IgD-negative memory B cell (primary cell): ENCODE data around the gene CDK12. TPM values are rescaled to one million over a fixed set of nuclear protein-coding genes. Genes with fewer than 3 reads are reported as not detected.

Experiments
- H3K27ac Mint-ChIP-seq, 3 donors: one replicate each; pipeline ENCODE4 v1.8.0; 2020 to 2022; ENCODE audit warnings: mild to moderate bottlenecking in 3 of 3, mixed read lengths in 3 of 3, moderate library complexity in 1 of 3
- H3K27me3 Mint-ChIP-seq: one replicate; pipeline ENCODE4 v1.8.0; 2021; ENCODE audit warnings: mixed read lengths
- H3K36me3 Mint-ChIP-seq: one replicate; pipeline ENCODE4 v1.8.0; 2020; ENCODE audit warnings: mild to moderate bottlenecking, mixed read lengths
- H3K4me1 Mint-ChIP-seq, 3 donors: one replicate each; pipeline ENCODE4 v1.8.0; 2020 to 2022; ENCODE audit warnings: mixed read lengths in 3 of 3, mild to moderate bottlenecking in 1 of 3
- H3K4me3 Mint-ChIP-seq, 4 donors: one replicate each; pipeline ENCODE4 v1.8.0; 2020 to 2022; ENCODE audit warnings: mild to moderate bottlenecking in 4 of 4, mixed read lengths in 4 of 4, moderate library complexity in 3 of 4
- H3K9me3 Mint-ChIP-seq, 3 donors: one replicate each; pipeline ENCODE4 v1.8.0; 2020 to 2021; ENCODE audit warnings: mixed read lengths in 3 of 3, mild to moderate bottlenecking in 1 of 3
- polyA plus RNA-seq: library from polyadenylated mRNA; unstranded; fragments of 300-500 nt; fragmentation: Illumina TruSeq; gene quantifications from one replicate; pipeline ENCODE4 v1.2.3, GENCODE V29; 2021

Gene CDK12
- polyA plus RNA-seq, 1 donor from 2014 or later: 6.1 TPM

DNA sequence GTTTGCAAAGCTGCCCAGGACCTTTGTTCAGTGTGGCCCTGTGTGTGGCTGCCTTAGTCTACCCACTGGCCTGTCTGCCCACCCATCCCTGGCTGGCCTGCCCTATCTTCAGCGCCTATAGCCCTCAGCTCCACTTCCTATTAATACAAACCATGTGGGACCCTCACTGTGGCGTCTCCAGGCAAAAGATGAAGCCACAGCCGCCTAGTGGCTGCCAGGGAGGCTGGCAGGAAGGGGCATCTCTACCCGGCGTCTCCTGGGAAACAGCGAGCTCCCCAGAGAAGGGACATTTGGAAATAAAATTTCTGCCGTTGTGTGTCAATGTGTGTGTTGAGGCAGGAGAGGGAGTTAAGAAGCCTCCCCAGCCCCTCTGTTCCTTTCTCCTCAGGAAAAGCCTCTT is 114.9 kb downstream of the CDK12 start:
- no peak overlapping the region for H3K27ac Mint-ChIP-seq

DNA sequence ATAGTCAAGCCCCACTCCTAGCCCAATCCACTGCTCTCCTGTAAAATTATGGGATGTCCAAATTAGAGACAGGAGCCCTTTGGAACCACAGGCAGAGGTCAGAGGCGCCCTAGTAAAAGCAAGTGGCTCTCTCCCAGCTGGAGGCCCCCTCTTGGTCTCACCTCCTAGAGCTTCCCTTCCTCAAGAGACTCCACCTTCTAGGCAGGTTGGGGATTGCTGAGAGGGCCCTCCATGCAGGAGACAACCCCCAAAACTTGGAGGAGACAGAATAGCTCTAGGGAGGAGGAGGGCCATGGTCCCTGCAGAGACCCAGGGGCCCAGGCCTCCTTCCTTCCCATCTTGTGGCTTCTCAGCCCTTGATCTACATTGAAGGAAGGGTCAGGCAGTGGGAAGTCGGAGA is 117.0 kb downstream of the CDK12 start:
- no peak overlapping the region for H3K4me3 Mint-ChIP-seq
- peaks cover 0 to 9% (median 3%) of the 10 kb centered on the region in 3 donors for H3K4me1 Mint-ChIP-seq
- H3K36me3 Mint-ChIP-seq: peaks cover 5% of the 10 kb centered on the region
- H3K27ac Mint-ChIP-seq: no peak overlapping the region
- H3K9me3 Mint-ChIP-seq: no peaks in the 10 kb centered on the region
- peaks cover 8% of the 10 kb centered on the region for H3K27me3 Mint-ChIP-seq

More for the DNA sequence above, 114.9 kb downstream of the CDK12 start:
- Mint-ChIP-seq H3K4me1 (peaks cover 0 to 8% (median 3%) of the 10 kb centered on the region in 3 donors), H3K27me3 (peaks cover 11% of the 10 kb centered on the region), H3K4me3 (no peak overlapping the region), H3K36me3 (peaks cover 6% of the 10 kb centered on the region), H3K9me3 (peaks cover under 1 to 5% (median 3%) of the 10 kb centered on the region in 3 donors)

- Mint-ChIP-seq H3K36me3 (peaks cover 6% of the 10 kb centered on the region), H3K27ac (no peak overlapping the region), H3K27me3 (peaks cover 4% of the 10 kb centered on the region), H3K4me1 (peaks cover 0 to 6% (median 0%) of the 10 kb centered on the region in 3 donors), H3K9me3 (peaks cover 0 to under 1% (median 0%) of the 10 kb centered on the region in 3 donors), H3K4me3 (no peak overlapping the region)
Observed at GRCh38 chr17:39579318-39580081, 118.2 kb downstream of the CDK12 start.

GRCh38 chr17:39580082-39580468 is 118.8 kb downstream of the CDK12 start:
- Mint-ChIP-seq H3K9me3 (peaks cover 0 to 1% (median 0%) of the 10 kb centered on the region in 3 donors), H3K4me1 (peaks cover 0 to 3% (median 0%) of the 10 kb centered on the region in 3 donors), H3K4me3 (no peak overlapping the region), H3K36me3 (peaks cover 9% of the 10 kb centered on the region), H3K27me3 (no peaks in the 10 kb centered on the region), H3K27ac (no peak overlapping the region)

GRCh38 chr17:39581071-39581758 is 119.9 kb downstream of the CDK12 start:
- Mint-ChIP-seq H3K4me3 (no peak overlapping the region), H3K27ac (no peak overlapping the region), H3K9me3 (peaks cover 0 to 1% (median 0%) of the 10 kb centered on the region in 3 donors), H3K4me1 (peaks cover 0 to 1% (median 0%) of the 10 kb centered on the region in 3 donors), H3K36me3 (peaks cover 9% of the 10 kb centered on the region), H3K27me3 (no peaks in the 10 kb centered on the region)

GRCh38 chr17:39581759-39582085 is 120.4 kb downstream of the CDK12 start:
- Mint-ChIP-seq H3K27ac (no peak overlapping the region), H3K27me3 (no peaks in the 10 kb centered on the region), H3K9me3 (peaks cover 0 to 1% (median 0%) of the 10 kb centered on the region in 3 donors), H3K4me3 (no peak overlapping the region), H3K4me1 (peaks cover 0 to 1% (median 0%) of the 10 kb centered on the region in 3 donors), H3K36me3 (peaks cover 9% of the 10 kb centered on the region)

GRCh38 chr17:39582658-39583057 is 121.4 kb downstream of the CDK12 start:
- H3K4me1 Mint-ChIP-seq: peaks cover 0 to 1% (median 0%) of the 10 kb centered on the region in 3 donors
- H3K27me3 Mint-ChIP-seq: peaks cover 2% of the 10 kb centered on the region
- H3K27ac Mint-ChIP-seq: no peak overlapping the region
- H3K36me3 Mint-ChIP-seq: peaks cover 9% of the 10 kb centered on the region
- peaks cover 0 to 1% (median 0%) of the 10 kb centered on the region in 3 donors for H3K9me3 Mint-ChIP-seq
- H3K4me3 Mint-ChIP-seq: no peak overlapping the region

Other genes starting within 250 kb of the CDK12 start
- gene STAC2, start 235.5 kb upstream of the CDK12 start, polyA plus RNA-seq: not detected
- gene FBXL20, start 59.9 kb upstream of the CDK12 start, polyA plus RNA-seq: 5.0 TPM
- 20.8 TPM for gene MED1, start 10.2 kb upstream of the CDK12 start, polyA plus RNA-seq
- not detected for gene NEUROD2, start 146.4 kb downstream of the CDK12 start, polyA plus RNA-seq
- gene PPP1R1B, start 165.5 kb downstream of the CDK12 start, polyA plus RNA-seq: not detected
- gene STARD3, start 175.7 kb downstream of the CDK12 start, polyA plus RNA-seq: 35.7 TPM
- gene TCAP, start 203.9 kb downstream of the CDK12 start, polyA plus RNA-seq: not detected
- not detected for gene PNMT, start 207.0 kb downstream of the CDK12 start, polyA plus RNA-seq
- gene PGAP3, start 226.6 kb downstream of the CDK12 start, polyA plus RNA-seq: 15.6 TPM
- 0.79 TPM for gene ERBB2, start 238.6 kb downstream of the CDK12 start, polyA plus RNA-seq